Measurements from ENCODE around the gene ESYT1. TPM values are rescaled to one million over a fixed set of nuclear protein-coding genes. Genes with fewer than 3 reads are reported as not detected.

The ESYT1 gene
- total RNA-seq, 3 donors from 2014 or later (not counting 1 experiment from before 2014, with no cell fraction given) = 198 to 215 (median 199) TPM

- peaks cover 64% of the 10 kb centered on the region for H3K36me3 ChIP-seq (ENCODE audit: control insufficient read depth, insufficient read depth, low read length)
- Mint-ChIP-seq H3K4me3 (no peak overlapping the region), H3K4me1 (peaks cover 7 to 15% of the 10 kb centered on the region in 2 donors), H3K9me3 (no peaks in the 10 kb centered on the region), H3K27ac (peak overlapping the region; percentile 48 to 75), H3K36me3 (peaks cover 41% of the 10 kb centered on the region), H3K27me3 (ENCODE audit: low read depth in 2 of 2) (no peaks in the 10 kb centered on the region)
- H3K4me1 ChIP-seq (ENCODE audit: control insufficient read depth, insufficient read depth, low read length) = peaks cover 16% of the 10 kb centered on the region
- WGBS (ENCODE audit: insufficient coverage) = 54% methylated on average over 4 of the region's 4 CpGs
- no peak for TF ChIP-seq CTCF (IDR thresholded peaks at IDR 0.05)
- H3K27ac ChIP-seq (ENCODE audit: low read length) = no peak overlapping the region
- H3K4me3 ChIP-seq (ENCODE audit: low read length) = no peak overlapping the region
- H3K9me3 ChIP-seq (ENCODE audit: control insufficient read depth, insufficient read depth, low read length) = no peaks in the 10 kb centered on the region
- H3K27me3 ChIP-seq (ENCODE audit: control insufficient read depth, insufficient read depth, low read length) = no peaks in the 10 kb centered on the region
- peak in 1 of 2 donors; percentile 27 for DNase-seq
- intact Hi-C loops (cut with micrococcal nuclease) = no loop called here
- no peak for ATAC-seq
These were observed 15.2 kb downstream of the ESYT1 start for GRCh38 chr12:56143217-56143616.

GRCh38 chr12:56143870-56144269, 15.8 kb downstream of the ESYT1 start:
- Mint-ChIP-seq H3K36me3 (peaks cover 35% of the 10 kb centered on the region), H3K9me3 (no peaks in the 10 kb centered on the region), H3K4me1 (peaks cover under 1 to 9% of the 10 kb centered on the region in 2 donors), H3K27me3 (ENCODE audit: low read depth in 2 of 2) (no peaks in the 10 kb centered on the region), H3K27ac (peak overlapping the region; percentile 58 to 75), H3K4me3 (no peak overlapping the region)
- Histone ChIP-seq H3K27ac (ENCODE audit: low read length) (no peak overlapping the region), H3K4me1 (ENCODE audit: control insufficient read depth, insufficient read depth, low read length) (peaks cover 11% of the 10 kb centered on the region), H3K27me3 (ENCODE audit: control insufficient read depth, insufficient read depth, low read length) (no peaks in the 10 kb centered on the region), H3K9me3 (ENCODE audit: control insufficient read depth, insufficient read depth, low read length) (no peaks in the 10 kb centered on the region), H3K4me3 (ENCODE audit: low read length) (no peak overlapping the region), H3K36me3 (ENCODE audit: control insufficient read depth, insufficient read depth, low read length) (peaks cover 57% of the 10 kb centered on the region)
- no peak for DNase-seq
- intact Hi-C loops (cut with micrococcal nuclease) = no loop called here
- ATAC-seq = no peak
- 88% methylated on average over 8 of the region's 8 CpGs for WGBS (ENCODE audit: insufficient coverage)
- no peak for TF ChIP-seq CTCF (IDR thresholded peaks at IDR 0.05)

- Mint-ChIP-seq H3K36me3 (peaks cover 29% of the 10 kb centered on the region), H3K9me3 (no peaks in the 10 kb centered on the region), H3K4me3 (no peak overlapping the region), H3K27ac (peak overlapping the region in 1 of 2 donors; percentile 36), H3K4me1 (peaks cover 0 to 8% of the 10 kb centered on the region in 2 donors), H3K27me3 (ENCODE audit: low read depth in 2 of 2) (no peaks in the 10 kb centered on the region)
- Histone ChIP-seq H3K4me1 (ENCODE audit: control insufficient read depth, insufficient read depth, low read length) (peaks cover 11% of the 10 kb centered on the region), H3K9me3 (ENCODE audit: control insufficient read depth, insufficient read depth, low read length) (no peaks in the 10 kb centered on the region), H3K27ac (ENCODE audit: low read length) (no peak overlapping the region), H3K36me3 (ENCODE audit: control insufficient read depth, insufficient read depth, low read length) (peaks cover 46% of the 10 kb centered on the region), H3K27me3 (ENCODE audit: control insufficient read depth, insufficient read depth, low read length) (no peaks in the 10 kb centered on the region), H3K4me3 (ENCODE audit: low read length) (no peak overlapping the region)
- no peak for TF ChIP-seq CTCF (IDR thresholded peaks at IDR 0.05)
- no peak for ATAC-seq
- no peak for DNase-seq
- intact Hi-C loops (cut with micrococcal nuclease) = no loop called here
- WGBS (ENCODE audit: insufficient coverage) = 98% methylated on average over 3 of the region's 3 CpGs
These were observed 17.1 kb downstream of the ESYT1 start for GRCh38 chr12:56145217-56145616.

All from natural killer cell (primary cell).